Heart right ventricle (tissue), 16 donors: ENCODE measurements around the gene MCTP1. TPM values are rescaled to one million over a fixed set of nuclear protein-coding genes. Genes with fewer than 3 reads are reported as not detected.

Experiments used
- ATAC-seq, 8 donors: fragments of 200-7000 bp; cut with Tn5 transposase; one replicate each; pipeline ENCODE4 v1.9.1; 2020; ENCODE audit warnings: mild to moderate bottlenecking in 8 of 8, moderate library complexity in 8 of 8, moderate number of reproducible peaks in 1 of 8
- DNase-seq, 2 donors: peaks; one replicate each; pipeline ENCODE4 v3.0.0-alpha.2; 2020
- H3K27ac ChIP-seq, 10 donors: fragments of 200-600 bp; sonication (generic) in 2 of 10; one replicate each; pipeline versions ENCODE4 v1.5.0 to v1.8.0; 2020 to 2022; ENCODE audit warnings: mild to moderate bottlenecking in 3 of 10
- H3K27me3 ChIP-seq, 7 donors: fragments of 200-600 bp; one replicate each; pipeline ENCODE4 v1.8.0; 2021 to 2022; ENCODE audit warnings: mild to moderate bottlenecking in 2 of 7
- H3K36me3 ChIP-seq, 9 donors: fragments of 200-600 bp; sonication (generic) in 1 of 9; one replicate each; pipeline versions ENCODE4 v1.5.0 to v1.8.0; 2020 to 2022; ENCODE audit warnings: mild to moderate bottlenecking in 2 of 9
- H3K4me1 ChIP-seq, 9 donors: fragments of 200-600 bp; sonication (generic) in 1 of 9; one replicate each; pipeline versions ENCODE4 v1.5.0 to v1.8.0; 2020 to 2022; ENCODE audit warnings: mild to moderate bottlenecking in 4 of 9
- H3K4me3 ChIP-seq, 10 donors: fragments of 200-600 bp; sonication (generic) in 2 of 10; one replicate each; pipeline versions ENCODE4 v1.5.0 to v1.8.0; 2020 to 2022; ENCODE audit warnings: mild to moderate bottlenecking in 7 of 10, moderate library complexity in 2 of 10
- H3K9me3 ChIP-seq, 11 donors: fragments of 200-600 bp in 10 of 11; sonication (generic) in 2 of 11; one replicate each; pipeline versions ENCODE4 v1.5.0 to v1.8.0; 2013 to 2022; ENCODE audit warnings: mild to moderate bottlenecking in 2 of 11, control low read depth in 1 of 11, moderate library complexity in 1 of 11
- WGBS, 2 donors: extraction: QIAGEN DNeasy Blood & Tissue Kit; methylation state at CpG; one replicate each; pipeline ENCODE4 v1.1.7; 2013; ENCODE audit warnings: inconsistent platforms in 1 of 2; 5-methylcytosine and 5-hydroxymethylcytosine counted together
- intact Hi-C, 10 donors: fragments of 100-400 bp; cut with DNase I; formaldehyde crosslinking; loops; one replicate each; pipeline versions ENCODE4 v1.11.1 to v1.14.2; 2022
- polyA plus RNA-seq, 2 donors: library from polyadenylated mRNA; stranded (reverse); fragments of 200-250 nt; gene quantifications; one replicate each; pipeline ENCODE4 v1.2.3, GENCODE V29; 2013
- total RNA-seq, 10 donors: library from RNA; stranded (reverse); fragmentation: NEBNext Ultra II Directional in 3 of 10; extraction: Animal tissue kit (Norgen Biotek cat#: 25700) in 3 of 10; gene quantifications; one replicate each; pipeline versions ENCODE4 v1.2.1 to v1.2.4, GENCODE V29; 2021 to 2023
- TF ChIP-seq, protein P1 (sequence below), 9 donors: fragments of 200-600 bp; sonication (generic) in 2 of 9; IDR thresholded peaks; one replicate each; pipeline versions ENCODE4 v1.5.0 to v1.8.0; 2021 to 2022; ENCODE audit warnings: antibody characterized with exemption in 9 of 9, mild to moderate bottlenecking in 5 of 9, moderate library complexity in 1 of 9
- donor health status: Arrhythmogenic right ventricular cardiomyopathy.
- donor health status: ischemic (EF 13 %, LVEDD 7.1; RV severe dilation, severe dysfunction).
- donor health status: healthy with polysubstance abuse.
- donor health status: DM: no; HTN: yes; CAD: no.
- donor health status: DM: no; HTN: no; CAD: no.
- donor health status: ischemic (EF 25% LVEDD 6.9; RV normal size, moderate dysfunction).
- donor health status: ischemic (EF 25% LVEDD 5.7; RV mildly dilated, moderate dysfunction).
- donor health status: healthy.
- donor health status: DM: yes; HTN: yes; CAD: no.
- donor health status: Ischemic cardiomyopathy.
- donor health status: ischemic (EF 35%, LVEDD 5.7; RV mildly dilated, moderate dysfunction).
- donor health status: nonischemic (EF 11% LVEDD 7.7; RV severe dilation, severe dysfunction).
- donor health status: DM: yes; HTN: yes; CAD: no.
- donor health status: PGD.
- donor health status: ischemic (EF 29% LVEDD 5.4; RV normal size, mild dysfunction).
- donor health status: nonischemic (EF 23%, LVEDD 6.1; RV moderate dilation, normal function).

MCTP1 gene
- total and polyA plus RNA-seq, 12 donors = 1.3 to 19.7 (median 5.3) TPM

DNA sequence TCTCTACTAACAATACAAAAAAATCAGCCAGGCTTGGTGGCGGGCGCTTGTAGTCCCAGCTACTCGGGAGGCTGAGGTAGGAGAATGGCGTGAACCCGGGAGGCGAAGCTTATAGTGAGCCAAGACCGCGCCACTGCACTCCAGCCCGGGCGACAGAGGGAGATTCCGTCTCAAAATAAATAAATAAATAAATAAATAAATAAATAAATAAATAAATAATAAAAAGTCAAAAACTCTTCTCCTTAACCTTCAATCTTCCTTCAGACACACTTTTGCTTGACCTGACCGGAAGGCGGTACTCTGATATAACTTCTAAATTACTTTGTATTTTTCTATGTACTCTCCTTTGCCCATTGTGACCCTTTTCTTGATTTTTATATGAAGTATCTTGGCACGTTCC lies 364.3 kb downstream of the MCTP1 start:
- ATAC-seq (no peak), DNase-seq (no peak)
- Histone ChIP-seq H3K36me3 (no peaks in the 10 kb centered on the region), H3K9me3 (no peaks in the 10 kb centered on the region), H3K27ac (no peak overlapping the region), H3K27me3 (no peaks in the 10 kb centered on the region), H3K4me3 (no peak overlapping the region), H3K4me1 (peaks cover 0 to 4% (median 0%) of the 10 kb centered on the region in 9 donors)
- intact Hi-C loops = no loop called here
- WGBS, 2 donors = 92 to 95% methylated on average over 14 of the region's 14 CpGs
- TF ChIP-seq, protein P1, sequence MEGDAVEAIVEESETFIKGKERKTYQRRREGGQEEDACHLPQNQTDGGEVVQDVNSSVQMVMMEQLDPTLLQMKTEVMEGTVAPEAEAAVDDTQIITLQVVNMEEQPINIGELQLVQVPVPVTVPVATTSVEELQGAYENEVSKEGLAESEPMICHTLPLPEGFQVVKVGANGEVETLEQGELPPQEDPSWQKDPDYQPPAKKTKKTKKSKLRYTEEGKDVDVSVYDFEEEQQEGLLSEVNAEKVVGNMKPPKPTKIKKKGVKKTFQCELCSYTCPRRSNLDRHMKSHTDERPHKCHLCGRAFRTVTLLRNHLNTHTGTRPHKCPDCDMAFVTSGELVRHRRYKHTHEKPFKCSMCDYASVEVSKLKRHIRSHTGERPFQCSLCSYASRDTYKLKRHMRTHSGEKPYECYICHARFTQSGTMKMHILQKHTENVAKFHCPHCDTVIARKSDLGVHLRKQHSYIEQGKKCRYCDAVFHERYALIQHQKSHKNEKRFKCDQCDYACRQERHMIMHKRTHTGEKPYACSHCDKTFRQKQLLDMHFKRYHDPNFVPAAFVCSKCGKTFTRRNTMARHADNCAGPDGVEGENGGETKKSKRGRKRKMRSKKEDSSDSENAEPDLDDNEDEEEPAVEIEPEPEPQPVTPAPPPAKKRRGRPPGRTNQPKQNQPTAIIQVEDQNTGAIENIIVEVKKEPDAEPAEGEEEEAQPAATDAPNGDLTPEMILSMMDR (IDR thresholded peaks at IDR 0.05) = no peak

DNA sequence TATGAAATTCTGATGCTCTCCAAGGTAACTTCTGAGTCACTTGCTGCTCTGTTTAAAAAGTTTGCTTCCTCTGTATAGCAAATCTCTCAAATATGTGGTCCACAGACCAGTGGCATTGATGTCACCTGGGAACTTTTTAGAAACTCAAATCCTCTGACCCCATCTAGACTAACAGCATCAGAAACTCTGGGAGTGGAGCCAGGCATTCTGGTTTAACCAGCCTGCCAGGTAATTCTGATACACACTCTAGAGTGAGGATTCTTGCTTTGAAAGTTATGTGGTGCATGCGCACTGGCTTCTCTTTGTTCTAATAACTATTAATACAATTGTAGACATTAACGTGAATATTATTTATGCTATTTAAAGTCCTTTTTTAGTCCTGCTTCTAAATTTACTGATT lies 368.3 kb downstream of the MCTP1 start:
- no peak overlapping the region for H3K4me3 ChIP-seq
- TF ChIP-seq, protein P1 (IDR thresholded peaks at IDR 0.05) = no peak
- H3K36me3 ChIP-seq = peaks cover 0 to 15% (median 0%) of the 10 kb centered on the region in 9 donors
- intact Hi-C loops = no loop called here
- DNase-seq (no peak), ATAC-seq (no peak)
- no peaks in the 10 kb centered on the region for H3K4me1 ChIP-seq
- H3K9me3 ChIP-seq = no peaks in the 10 kb centered on the region
- no peak overlapping the region for H3K27ac ChIP-seq
- 85 to 89% methylated on average over 2 of the region's 2 CpGs for WGBS, 2 donors
- H3K27me3 ChIP-seq = no peaks in the 10 kb centered on the region

DNA sequence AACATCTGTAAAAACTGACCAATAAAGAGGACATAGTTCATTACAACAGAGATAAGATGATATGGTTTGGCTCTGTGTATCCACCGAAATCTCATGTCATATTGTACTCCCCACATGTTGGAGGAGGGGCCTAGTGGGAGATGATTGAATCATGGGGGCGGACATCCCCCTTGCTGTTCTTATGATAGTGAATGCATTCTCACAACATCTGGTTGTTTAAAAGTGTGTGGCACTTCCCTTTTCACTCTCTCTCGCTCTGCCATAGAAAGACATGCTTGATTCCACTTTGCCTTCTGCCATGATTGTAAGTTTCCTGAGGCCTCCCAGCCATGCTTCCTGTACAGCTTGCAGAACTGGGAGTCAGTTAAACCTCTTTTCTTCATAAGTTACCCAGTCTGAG lies 373.6 kb downstream of the MCTP1 start:
- TF ChIP-seq, protein P1 (IDR thresholded peaks at IDR 0.05) = no peak
- no peaks in the 10 kb centered on the region for H3K27me3 ChIP-seq
- peaks cover 0 to 58% (median 0%) of the 10 kb centered on the region in 9 donors for H3K36me3 ChIP-seq
- 77 to 82% methylated on average over 3 of the region's 3 CpGs for WGBS, 2 donors
- no peak overlapping the region for H3K4me3 ChIP-seq
- ATAC-seq (no peak), DNase-seq (no peak)
- no peaks in the 10 kb centered on the region for H3K9me3 ChIP-seq
- no peak overlapping the region for H3K27ac ChIP-seq
- no peaks in the 10 kb centered on the region for H3K4me1 ChIP-seq
- intact Hi-C loops = no loop called here

DNA sequence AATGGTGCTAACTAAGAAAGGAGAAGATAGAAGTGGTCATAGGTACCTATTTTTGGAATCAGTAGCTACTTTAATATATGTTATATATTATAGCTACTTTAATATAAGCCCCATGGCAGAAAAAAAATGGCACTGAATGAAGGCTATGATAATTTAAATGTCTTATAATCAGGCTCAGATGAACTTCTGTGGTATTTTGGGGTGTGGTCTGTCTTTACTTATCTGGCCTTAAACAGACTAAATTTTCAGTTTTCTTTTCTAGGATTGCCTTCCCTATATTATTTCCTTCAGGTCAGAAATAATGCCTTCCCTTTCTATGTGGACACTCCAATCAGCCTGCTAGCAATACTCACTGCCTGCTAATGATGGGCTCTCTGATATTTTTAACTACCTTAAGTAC lies 374.2 kb downstream of the MCTP1 start:
- ATAC-seq = no peak
- Histone ChIP-seq H3K9me3 (no peaks in the 10 kb centered on the region), H3K27ac (no peak overlapping the region), H3K36me3 (peaks cover 0 to 63% (median 0%) of the 10 kb centered on the region in 9 donors), H3K4me3 (no peak overlapping the region), H3K27me3 (no peaks in the 10 kb centered on the region), H3K4me1 (no peaks in the 10 kb centered on the region)
- TF ChIP-seq, protein P1 (IDR thresholded peaks at IDR 0.05) = no peak
- DNase-seq = no peak
- intact Hi-C loops = no loop called here
